Muscle layer of duodenum (tissue), 2 donors: ENCODE data around the gene FAM117A.

Experiments
- H3K27ac ChIP-seq: one replicate; pipeline ENCODE4 v1.7.0; 2013; ENCODE audit warnings: mild to moderate bottlenecking, low read length
- H3K27me3 ChIP-seq: one replicate; pipeline ENCODE4 v1.7.0; 2013; ENCODE audit warnings: low read depth, mild to moderate bottlenecking, control low read depth, low read length
- H3K36me3 ChIP-seq, 2 donors: one replicate each; pipeline ENCODE4 v1.7.0; 2013; ENCODE audit warnings: low read length in 2 of 2, control low read depth in 1 of 2, mild to moderate bottlenecking in 1 of 2; ENCODE audit not compliant: insufficient read depth in 2 of 2, control insufficient read depth in 1 of 2
- H3K4me1 ChIP-seq, 2 donors: one replicate each; pipeline ENCODE4 v1.7.0; 2013; ENCODE audit warnings: low read length in 2 of 2, mild to moderate bottlenecking in 2 of 2, control low read depth in 1 of 2, moderate library complexity in 1 of 2; ENCODE audit not compliant: insufficient read depth in 2 of 2, control insufficient read depth in 1 of 2
- H3K4me3 ChIP-seq, 2 donors: one replicate each; pipeline ENCODE4 v1.7.0; 2013; ENCODE audit warnings: low read length in 2 of 2, low read depth in 1 of 2, mild to moderate bottlenecking in 1 of 2
- H3K9me3 ChIP-seq, 2 donors: one replicate each; pipeline ENCODE4 v1.7.0; 2013; ENCODE audit warnings: low read length in 2 of 2, control low read depth in 1 of 2, mild to moderate bottlenecking in 1 of 2; ENCODE audit not compliant: control insufficient read depth in 1 of 2
- donor health status: healthy.

FAM117A gene

DNA sequence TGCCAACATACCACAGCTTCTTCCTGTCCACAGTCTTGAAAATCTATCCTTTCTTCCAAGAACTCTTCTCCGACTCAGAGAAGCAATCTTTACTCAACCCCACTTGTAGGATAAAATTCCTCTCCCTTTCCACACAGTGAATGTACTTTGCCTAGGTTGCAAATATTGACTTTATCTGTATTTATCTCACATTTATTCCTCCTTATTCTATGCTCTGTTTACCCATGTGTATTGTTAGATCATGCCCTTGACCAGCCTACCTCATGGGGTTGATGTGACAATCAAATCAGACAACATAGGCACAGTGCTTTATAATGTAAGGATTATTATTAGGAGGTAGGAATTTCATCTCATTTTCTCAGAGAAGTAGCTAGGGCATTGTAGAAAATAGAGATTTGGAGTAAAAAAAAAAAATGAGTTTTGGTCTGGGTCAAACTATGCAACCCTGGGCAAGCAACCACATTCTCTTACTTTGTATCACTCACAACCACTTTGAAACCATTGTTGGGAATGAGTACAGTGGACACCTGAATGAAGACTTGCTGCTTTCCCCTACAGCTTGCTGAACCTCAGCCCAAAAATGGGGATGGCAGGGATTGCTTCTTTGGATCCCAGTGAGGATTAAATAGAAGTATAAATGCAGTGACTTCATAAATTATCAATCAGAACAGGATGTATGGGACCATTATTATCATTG, 47.1 kb downstream of the FAM117A start:
- Histone ChIP-seq H3K4me3 (no peak overlapping the region), H3K36me3 (peaks cover 36 to 82% of the 10 kb centered on the region in 2 donors), H3K4me1 (no peaks in the 10 kb centered on the region), H3K27me3 (no peaks in the 10 kb centered on the region), H3K27ac (no peak overlapping the region), H3K9me3 (no peaks in the 10 kb centered on the region)

DNA sequence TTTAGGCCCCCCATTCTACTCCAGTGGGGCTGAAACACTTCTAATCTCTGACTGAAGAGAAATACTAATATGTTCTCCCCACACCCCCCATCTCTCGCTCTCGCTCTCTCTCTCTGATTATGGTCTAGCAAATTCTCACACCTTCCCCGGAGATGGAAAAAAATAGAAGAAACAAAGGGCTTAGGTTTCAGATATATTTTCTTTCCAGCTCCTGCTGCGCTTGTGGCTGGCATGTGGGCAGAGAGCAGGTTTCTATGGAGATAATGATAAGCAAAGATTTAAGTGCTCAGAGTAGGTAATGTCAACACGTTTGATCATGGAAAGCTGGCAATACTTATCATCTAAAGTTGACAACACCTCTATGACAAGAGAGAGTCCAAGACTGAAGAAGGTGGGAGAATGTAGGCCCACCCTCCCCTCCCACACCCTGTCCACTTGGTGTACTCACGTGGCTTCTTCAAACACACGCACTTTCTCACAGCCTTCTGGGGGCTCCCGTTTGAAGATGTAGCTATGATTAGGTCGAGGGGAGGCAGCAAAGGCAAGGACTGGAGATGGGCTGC, 48.1 kb downstream of the FAM117A start:
- H3K36me3 ChIP-seq, result peaks cover 36 to 85% of the 10 kb centered on the region in 2 donors
- no peak overlapping the region for H3K27ac ChIP-seq
- no peaks in the 10 kb centered on the region for H3K27me3 ChIP-seq
- H3K4me3 ChIP-seq, result no peak overlapping the region
- H3K4me1 ChIP-seq, result no peaks in the 10 kb centered on the region
- H3K9me3 ChIP-seq, result no peaks in the 10 kb centered on the region

- no peaks in the 10 kb centered on the region for H3K27me3 ChIP-seq
- H3K4me1 ChIP-seq, result no peaks in the 10 kb centered on the region
- no peak overlapping the region for H3K27ac ChIP-seq
- H3K9me3 ChIP-seq, result no peaks in the 10 kb centered on the region
- peaks cover 32 to 84% of the 10 kb centered on the region in 2 donors for H3K36me3 ChIP-seq
- H3K4me3 ChIP-seq, result no peak overlapping the region
Observed at GRCh38 chr17:49715216-49715615, 48.7 kb downstream of the FAM117A start.

GRCh38 chr17:49708515-49709183, 55.3 kb downstream of the FAM117A start:
- Histone ChIP-seq H3K27me3 (no peaks in the 10 kb centered on the region), H3K4me3 (peak overlapping the region; percentile 96 to 97), H3K4me1 (peaks cover 9 to 24% of the 10 kb centered on the region in 2 donors), H3K36me3 (peaks cover 22 to 49% of the 10 kb centered on the region in 2 donors), H3K9me3 (no peaks in the 10 kb centered on the region), H3K27ac (peak overlapping the region; percentile 93)

- Histone ChIP-seq H3K9me3 (no peaks in the 10 kb centered on the region), H3K4me3 (peak within 1 kb of the TSS; percentile 96 to 97), H3K27me3 (no peaks in the 10 kb centered on the region), H3K36me3 (peaks cover 29 to 50% of the 10 kb centered on the region in 2 donors), H3K27ac (peak within 1 kb of the TSS; percentile 93), H3K4me1 (peaks cover 9 to 24% of the 10 kb centered on the region in 2 donors)
Observed at GRCh38 chr17:49707608-49708514, 56.1 kb downstream of the FAM117A start, which contains the start of gene SLC35B1. Gene SLC35B1 (minus strand): TSS chr17:49707964. CDS start chr17:49707833, 131 bp downstream.

DNA sequence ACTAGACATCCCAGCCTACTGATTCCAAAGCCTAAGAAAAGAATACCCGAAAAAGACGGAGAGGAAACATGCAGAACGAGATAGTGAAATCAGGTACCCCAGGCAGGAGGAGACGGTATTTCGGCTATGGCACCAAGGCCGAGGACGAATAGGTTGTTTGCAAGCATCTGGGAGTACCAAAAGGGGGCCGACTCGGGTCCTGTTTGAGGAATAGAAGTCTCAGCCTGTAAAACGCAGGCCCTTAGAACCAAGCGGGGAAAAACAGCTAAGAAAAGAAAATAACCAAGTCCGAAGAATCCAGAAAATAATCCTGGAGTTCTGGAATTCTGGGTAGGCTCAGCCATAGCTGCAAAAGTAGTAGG, 56.7 kb downstream of the FAM117A start:
- Histone ChIP-seq H3K9me3 (no peaks in the 10 kb centered on the region), H3K36me3 (peaks cover 34 to 50% of the 10 kb centered on the region in 2 donors)

GRCh38 chr17:49705254-49705653, 58.7 kb downstream of the FAM117A start:
- Histone ChIP-seq H3K4me3 (no peak overlapping the region), H3K9me3 (no peaks in the 10 kb centered on the region), H3K27ac (peak overlapping the region; percentile 8), H3K36me3 (peaks cover 51 to 56% of the 10 kb centered on the region in 2 donors), H3K27me3 (no peaks in the 10 kb centered on the region), H3K4me1 (peaks cover 9 to 24% of the 10 kb centered on the region in 2 donors)

More for the DNA sequence above, 56.7 kb downstream of the FAM117A start:
- Histone ChIP-seq H3K27ac (peak overlapping the region; percentile 93), H3K4me1 (peaks cover 9 to 24% of the 10 kb centered on the region in 2 donors), H3K4me3 (peak overlapping the region; percentile 96 to 97), H3K27me3 (no peaks in the 10 kb centered on the region)

GRCh38 chr17:49703557-49704277, 60.2 kb downstream of the FAM117A start:
- Histone ChIP-seq H3K36me3 (peaks cover 52 to 64% of the 10 kb centered on the region in 2 donors), H3K9me3 (no peaks in the 10 kb centered on the region), H3K27ac (no peak overlapping the region), H3K4me3 (no peak overlapping the region), H3K27me3 (no peaks in the 10 kb centered on the region), H3K4me1 (peaks cover 9 to 21% of the 10 kb centered on the region in 2 donors)

DNA sequence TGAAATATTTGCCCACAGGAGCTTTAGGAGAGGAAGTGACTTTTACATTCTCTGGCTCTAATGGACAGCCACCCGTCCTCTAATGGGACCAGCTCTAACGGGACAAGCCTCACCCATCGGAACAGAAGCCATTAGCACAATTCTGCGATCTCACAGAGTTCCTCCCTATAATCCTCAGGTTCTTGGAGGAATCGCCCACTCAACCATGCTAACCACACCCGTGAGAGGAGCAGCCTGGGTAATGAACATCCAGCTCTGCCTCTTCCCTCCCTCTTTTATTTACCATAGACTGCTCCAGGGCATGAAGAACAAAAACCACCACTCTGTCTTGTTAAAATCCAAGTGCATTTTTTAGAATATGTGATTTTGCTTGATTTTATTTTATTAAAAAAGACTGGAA, 63.0 kb downstream of the FAM117A start:
- H3K4me1 ChIP-seq, result no peaks in the 10 kb centered on the region
- H3K4me3 ChIP-seq, result no peak overlapping the region
- no peaks in the 10 kb centered on the region for H3K9me3 ChIP-seq
- peaks cover 52 to 62% of the 10 kb centered on the region in 2 donors for H3K36me3 ChIP-seq
- no peaks in the 10 kb centered on the region for H3K27me3 ChIP-seq
- no peak overlapping the region for H3K27ac ChIP-seq

GRCh38 chr17:49699966-49700575, 63.9 kb downstream of the FAM117A start:
- no peak overlapping the region for H3K27ac ChIP-seq
- H3K36me3 ChIP-seq, result peaks cover 45 to 53% of the 10 kb centered on the region in 2 donors
- no peaks in the 10 kb centered on the region for H3K9me3 ChIP-seq
- H3K4me3 ChIP-seq, result no peak overlapping the region
- H3K4me1 ChIP-seq, result peaks cover 0 to 2% of the 10 kb centered on the region in 2 donors
- H3K27me3 ChIP-seq, result no peaks in the 10 kb centered on the region
